ENCODE measurements around the gene TARM1.

Gene TARM1

GRCh38 chr19:54047616-54048015, 33.5 kb downstream of the TARM1 start:
- no peak overlapping the region for H3K4me2 ChIP-seq
- H3K36me3 ChIP-seq (ENCODE audit: insufficient read depth): no peaks in the 10 kb centered on the region
- H4K20me1 ChIP-seq (ENCODE audit: insufficient read depth): no peaks in the 10 kb centered on the region
- H3K4me3 ChIP-seq (IDR thresholded peaks at IDR 0.05; ENCODE audit: insufficient read depth, low read depth, low read length): no peak overlapping the region
- no peak overlapping the region for H2AFZ ChIP-seq (ENCODE audit: low read depth)
- no peaks in the 10 kb centered on the region for H3K79me2 ChIP-seq (ENCODE audit: insufficient read depth, low read depth)
- peaks cover 7% of the 10 kb centered on the region; the same call in 1 of the 2 replicates for H3K27me3 ChIP-seq (ENCODE audit: insufficient read depth, low read depth)
- no peaks in the 10 kb centered on the region for H3K4me1 ChIP-seq (ENCODE audit: low read depth, poor library complexity, severe bottlenecking)
- H3K27ac ChIP-seq: no peak overlapping the region
- no peak overlapping the region for H3K9ac ChIP-seq
- TF ChIP-seq CTCF (conservative IDR thresholded peaks at IDR 0.05; ENCODE audit: low read depth, low read length): no peak

- no peak for TF ChIP-seq CTCF (conservative IDR thresholded peaks at IDR 0.05; ENCODE audit: low read depth, low read length)
- no peak overlapping the region for H3K27ac ChIP-seq
- no peaks in the 10 kb centered on the region for H4K20me1 ChIP-seq (ENCODE audit: insufficient read depth)
Observed at GRCh38 chr19:54045771-54046170, 35.4 kb downstream of the TARM1 start.

GRCh38 chr19:54042989-54043388, 38.2 kb downstream of the TARM1 start:
- Histone ChIP-seq H3K27ac (no peak overlapping the region), H4K20me1 (ENCODE audit: insufficient read depth) (no peaks in the 10 kb centered on the region), H3K4me1 (ENCODE audit: low read depth, poor library complexity, severe bottlenecking) (no peaks in the 10 kb centered on the region), H2AFZ (ENCODE audit: low read depth) (no peak overlapping the region), H3K79me2 (ENCODE audit: insufficient read depth, low read depth) (no peaks in the 10 kb centered on the region), H3K4me2 (no peak overlapping the region), H3K27me3 (ENCODE audit: insufficient read depth, low read depth) (peaks cover 4% of the 10 kb centered on the region; the same call in 1 of the 2 replicates), H3K4me3 (IDR thresholded peaks at IDR 0.05; ENCODE audit: insufficient read depth, low read depth, low read length) (no peak overlapping the region), H3K9ac (no peak overlapping the region), H3K36me3 (ENCODE audit: insufficient read depth) (no peaks in the 10 kb centered on the region)
- no peak for TF ChIP-seq CTCF (conservative IDR thresholded peaks at IDR 0.05; ENCODE audit: low read depth, low read length)

More at GRCh38 chr19:54045771-54046170, 35.4 kb downstream of the TARM1 start:
- Histone ChIP-seq H3K9ac (no peak overlapping the region), H3K79me2 (ENCODE audit: insufficient read depth, low read depth) (no peaks in the 10 kb centered on the region), H2AFZ (ENCODE audit: low read depth) (no peak overlapping the region), H3K27me3 (ENCODE audit: insufficient read depth, low read depth) (peaks cover 4% of the 10 kb centered on the region; the same call in 1 of the 2 replicates), H3K4me3 (IDR thresholded peaks at IDR 0.05; ENCODE audit: insufficient read depth, low read depth, low read length) (no peak overlapping the region), H3K4me2 (no peak overlapping the region), H3K36me3 (ENCODE audit: insufficient read depth) (no peaks in the 10 kb centered on the region), H3K4me1 (ENCODE audit: low read depth, poor library complexity, severe bottlenecking) (no peaks in the 10 kb centered on the region)

- H3K9ac ChIP-seq: no peak overlapping the region
- H3K27me3 ChIP-seq (ENCODE audit: insufficient read depth, low read depth): peaks cover 4% of the 10 kb centered on the region; the same call in 1 of the 2 replicates
- no peaks in the 10 kb centered on the region for H4K20me1 ChIP-seq (ENCODE audit: insufficient read depth)
- no peak overlapping the region for H3K4me3 ChIP-seq (IDR thresholded peaks at IDR 0.05; ENCODE audit: insufficient read depth, low read depth, low read length)
- H3K79me2 ChIP-seq (ENCODE audit: insufficient read depth, low read depth): no peaks in the 10 kb centered on the region
- no peak overlapping the region for H3K4me2 ChIP-seq
- no peaks in the 10 kb centered on the region for H3K36me3 ChIP-seq (ENCODE audit: insufficient read depth)
- no peaks in the 10 kb centered on the region for H3K4me1 ChIP-seq (ENCODE audit: low read depth, poor library complexity, severe bottlenecking)
- no peak overlapping the region for H3K27ac ChIP-seq
- H2AFZ ChIP-seq (ENCODE audit: low read depth): no peak overlapping the region
- no peak for TF ChIP-seq CTCF (conservative IDR thresholded peaks at IDR 0.05; ENCODE audit: low read depth, low read length)
Observed at GRCh38 chr19:54041969-54042606, 39.1 kb downstream of the TARM1 start.

Data from KMS-11 (cell line).